T-helper 2 cell (primary cell): ENCODE data around the gene ZNF234.
"Not testable (repeated sequence)": the region's sequence is repeated elsewhere in the genome, so short reads cannot be mapped to it uniquely, and the experiment has no call there.

Experiments used
- DNase-seq, 5 experiments: peaks; one replicate each; pipeline versions ENCODE4 v3.0.0 to v3.0.0-alpha.2; 2012 to 2022

ZNF234 gene

DNA sequence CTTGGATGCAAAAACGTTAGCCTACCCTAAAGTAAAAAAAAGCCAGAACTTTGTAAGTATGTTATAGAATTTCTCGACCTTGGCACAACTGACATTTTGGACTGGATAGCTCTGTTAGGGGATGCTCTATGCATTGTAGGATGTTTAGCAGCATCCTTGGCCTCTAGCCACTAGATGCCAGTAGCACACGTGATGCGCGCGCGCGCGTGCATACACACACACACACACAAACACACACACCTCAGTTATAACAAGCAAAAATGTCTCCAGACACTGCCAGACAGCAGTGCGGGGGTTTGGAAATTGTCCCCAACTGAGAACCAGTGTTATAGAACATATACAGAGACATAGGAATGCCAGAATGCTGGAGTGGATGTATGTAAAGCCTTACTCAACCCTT, 40.8 kb downstream of the ZNF234 start:
- DNase-seq = no peak

DNA sequence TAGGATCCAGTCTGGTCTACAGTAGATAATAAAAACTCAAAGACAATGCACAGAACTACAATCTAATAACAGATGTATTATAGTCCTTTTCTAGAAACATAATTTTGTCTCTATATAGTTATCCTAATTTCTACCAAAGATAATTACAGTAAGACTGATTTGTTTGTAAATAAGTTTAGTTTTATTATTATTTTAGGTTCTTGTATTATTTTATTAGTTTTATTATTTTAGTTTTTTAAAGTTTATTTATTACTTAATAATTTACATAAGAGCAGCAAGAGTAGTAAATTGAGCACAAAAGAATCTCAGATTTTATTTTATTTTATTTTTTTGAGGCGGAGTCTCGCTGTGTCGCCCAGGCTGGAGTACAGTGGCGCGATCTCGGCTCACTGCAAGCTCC, 48.7 kb downstream of the ZNF234 start:
- DNase-seq = no peak

DNA sequence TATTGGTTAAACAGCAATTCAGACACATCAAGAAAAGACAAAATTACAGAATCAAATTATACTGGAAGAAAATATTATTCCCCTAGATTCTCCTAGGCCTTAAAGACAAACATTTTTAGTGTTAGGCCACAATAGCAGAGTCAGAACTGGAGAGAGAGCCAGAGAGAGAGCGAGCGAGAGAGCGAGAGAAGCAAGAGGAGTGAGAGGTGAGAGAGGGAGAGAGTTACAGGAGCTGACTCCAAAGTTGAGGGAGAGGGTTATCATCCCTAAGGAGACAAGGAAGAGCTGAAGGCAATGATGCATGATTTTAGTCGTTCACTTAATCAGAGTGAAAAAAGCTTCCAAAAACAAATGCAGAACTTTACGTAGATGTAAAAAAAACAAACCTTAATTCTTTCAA, 50.8 kb downstream of the ZNF234 start:
- no peak for DNase-seq

DNA sequence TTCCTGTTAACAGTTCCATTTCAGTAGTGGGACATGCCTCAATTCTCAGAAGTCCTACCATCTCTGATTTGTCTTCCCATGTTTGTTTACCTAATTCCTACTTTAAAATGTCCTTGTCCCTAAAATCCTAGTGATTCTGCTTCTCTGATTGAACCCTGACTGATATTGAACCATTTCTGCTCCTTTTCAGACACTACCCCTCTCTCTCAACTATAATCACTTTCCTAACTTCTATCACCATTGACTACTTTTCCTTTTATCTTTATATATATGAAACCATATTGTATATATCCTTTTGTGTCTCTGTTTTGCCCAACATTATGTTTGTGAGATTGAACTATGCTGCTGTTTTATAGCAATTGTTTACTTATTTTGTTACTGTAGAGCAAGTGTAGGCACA, 55.4 kb downstream of the ZNF234 start:
- DNase-seq = no peak

DNA sequence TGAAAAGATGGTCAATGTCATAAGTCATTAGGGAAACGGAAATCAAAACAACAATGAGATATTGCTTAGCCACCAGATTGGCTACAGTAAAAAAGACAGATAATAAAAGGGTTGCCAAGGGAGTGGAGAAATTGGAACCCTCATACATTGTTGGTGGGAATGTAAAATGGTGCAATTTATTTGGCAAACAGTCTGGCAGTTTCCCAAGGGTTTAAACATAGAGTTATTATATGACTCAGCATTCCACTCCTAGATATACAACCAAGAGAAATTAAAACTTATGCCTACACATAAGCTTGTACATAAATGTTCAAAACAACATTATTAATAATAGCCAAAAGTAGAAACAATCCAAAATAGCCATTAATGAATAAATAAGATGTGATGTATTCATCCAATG, 61.1 kb downstream of the ZNF234 start:
- DNase-seq = no peak

DNA sequence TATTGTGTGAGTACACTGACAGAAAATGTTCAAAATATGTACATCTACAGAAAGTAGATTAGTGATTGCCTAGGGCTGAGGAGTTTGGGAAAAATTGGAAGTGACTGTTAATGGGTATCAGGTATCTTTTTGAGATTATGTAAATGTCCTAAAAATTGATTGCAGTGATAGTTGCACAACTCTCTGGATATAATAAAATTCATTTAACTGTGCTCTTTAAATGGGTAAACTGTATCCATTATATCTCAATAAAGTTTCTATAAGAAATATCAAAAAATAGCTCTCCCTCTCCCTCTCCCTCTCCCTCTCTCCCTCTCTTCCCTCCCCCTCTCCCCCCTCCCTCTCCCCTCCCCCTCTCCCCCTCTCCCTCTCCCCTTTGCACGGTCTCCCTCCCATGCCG, 61.6 kb downstream of the ZNF234 start:
- no peak for DNase-seq

DNA sequence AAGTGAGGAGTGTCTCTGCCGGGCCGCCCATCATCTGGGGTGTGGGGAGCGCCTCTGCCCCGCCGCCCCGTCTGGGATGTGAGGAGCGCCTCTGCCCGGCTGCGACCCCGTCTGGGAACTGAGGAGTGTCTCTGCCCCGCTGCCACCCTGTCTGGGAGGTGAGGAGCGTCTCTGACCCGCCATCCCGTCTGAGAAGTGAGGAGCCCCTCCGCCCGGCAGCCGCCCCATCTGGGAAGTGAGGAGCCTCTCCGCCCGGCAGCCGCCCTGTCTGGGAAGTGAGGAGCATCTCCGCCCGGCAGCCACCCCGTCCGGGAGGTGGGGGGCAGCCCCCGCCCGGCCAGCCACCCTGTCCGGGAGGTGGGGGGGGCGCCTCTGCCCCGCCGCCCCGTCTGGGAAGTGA, 62.5 kb downstream of the ZNF234 start:
- not testable (repeated sequence) for DNase-seq

DNA sequence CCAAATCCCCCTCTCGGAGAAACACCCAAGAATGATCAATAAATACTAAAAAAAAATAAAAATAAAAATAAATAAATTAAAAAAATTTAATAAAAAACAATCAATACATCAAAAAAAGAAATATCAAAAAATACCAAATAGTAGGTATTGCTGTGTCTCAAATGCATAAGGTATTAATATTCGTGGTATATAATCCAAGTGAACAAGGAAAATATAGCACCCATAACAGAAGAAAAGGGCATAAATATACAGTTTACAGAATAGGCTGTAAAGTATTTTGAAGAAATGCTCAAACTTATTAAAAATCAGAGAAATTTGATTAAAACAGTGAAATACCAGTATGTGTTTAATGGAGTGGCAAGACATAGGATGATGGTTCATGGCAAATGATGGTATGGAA, 63.4 kb downstream of the ZNF234 start:
- no peak for DNase-seq

DNA sequence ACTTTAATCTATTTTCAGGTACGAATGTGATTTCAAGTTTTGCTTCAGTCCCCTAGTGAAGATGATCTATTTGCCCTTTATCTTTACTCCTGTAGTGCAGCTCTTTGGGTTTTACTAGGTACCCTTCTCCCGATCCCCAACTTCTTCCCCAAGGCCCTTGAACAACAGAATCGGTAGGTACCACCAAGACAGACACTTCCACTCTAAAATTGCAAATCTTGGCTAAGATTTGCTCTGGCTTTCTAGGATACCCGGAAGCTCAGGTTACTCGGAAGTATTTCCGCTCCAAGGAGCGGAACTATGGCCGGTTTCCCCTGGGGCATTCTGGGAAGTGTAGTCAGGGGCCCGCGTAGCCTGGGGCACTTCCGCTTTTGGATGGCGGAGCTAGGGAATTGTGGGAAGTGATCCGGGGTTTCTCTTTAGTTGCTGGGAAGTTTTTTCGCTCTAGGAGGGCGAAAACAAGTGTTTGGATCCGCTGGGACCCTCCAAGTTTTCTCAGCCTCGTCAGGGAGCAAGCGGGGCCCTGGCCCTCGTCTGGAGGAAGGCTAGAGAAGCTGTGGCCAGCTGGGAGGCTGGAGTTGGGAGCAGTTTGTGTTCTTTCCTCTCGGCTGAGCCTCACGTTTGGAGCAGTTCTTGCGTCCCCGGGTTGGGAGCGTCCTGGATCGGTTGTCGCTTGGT, 65.9 kb downstream of the ZNF234 start:
- DNase-seq = peak; percentile 28 to 93 (median 69)
